ENCODE results near the gene ADAMTSL5.
"Not testable (repeated sequence)": the region's sequence is repeated elsewhere in the genome, so short reads cannot be mapped to it uniquely, and the experiment has no call there.

ADAMTSL5 gene

DNA sequence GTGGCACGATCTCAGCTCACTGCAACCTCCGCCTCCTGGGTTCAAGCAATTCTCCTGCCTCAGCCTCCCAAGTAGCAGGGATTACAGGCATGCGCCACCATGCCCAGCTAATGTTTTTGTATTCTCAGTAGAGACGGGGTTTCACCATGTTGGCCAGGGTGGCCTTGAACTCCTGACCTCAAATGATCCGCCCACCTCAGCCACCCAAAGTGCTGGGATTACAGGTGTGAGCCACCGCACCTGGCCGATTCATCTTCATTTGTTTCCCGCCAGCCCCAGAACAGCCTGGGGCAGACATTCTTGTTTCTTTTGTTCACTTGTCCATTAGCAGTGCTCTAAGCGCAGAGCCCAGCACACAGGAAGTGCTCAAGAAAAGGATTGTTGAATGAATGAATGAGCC lies 35.8 kb downstream of the ADAMTSL5 start:
- not testable (repeated sequence) for DNase-seq

DNA sequence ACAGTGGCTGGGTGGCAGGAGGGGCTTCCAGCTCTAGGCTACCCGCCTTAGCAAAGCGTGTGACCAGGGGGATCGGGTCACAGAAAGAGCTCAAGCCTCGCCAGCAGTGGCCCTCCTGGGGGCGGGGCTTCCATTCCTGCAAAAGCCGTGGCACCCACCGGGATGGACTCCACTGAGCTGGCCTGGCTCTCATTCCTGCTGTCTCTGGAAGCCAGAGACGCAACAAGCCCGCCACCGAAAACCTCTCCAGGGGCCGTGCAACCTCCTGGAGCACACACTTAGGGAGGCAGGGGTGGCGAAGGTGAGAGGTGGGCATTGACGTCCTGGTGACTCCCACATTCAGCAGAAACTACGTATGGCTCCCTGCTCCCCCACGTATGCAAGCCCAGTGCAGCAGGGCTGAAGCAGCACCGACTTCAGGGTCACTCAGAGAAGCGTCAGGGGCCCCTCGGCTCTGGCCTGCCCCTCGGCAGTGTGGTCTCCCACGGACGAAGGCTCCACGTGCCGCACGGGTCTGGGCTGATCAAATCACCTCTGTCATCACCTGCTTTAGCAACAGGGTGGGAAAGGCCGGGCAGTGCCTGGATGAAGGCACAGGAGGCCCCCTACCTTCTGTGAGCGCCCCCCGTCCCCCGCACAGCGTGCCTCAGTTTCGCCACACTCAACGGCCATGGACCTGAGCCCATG lies 36.9 kb downstream of the ADAMTSL5 start:
- DNase-seq = no peak

DNA sequence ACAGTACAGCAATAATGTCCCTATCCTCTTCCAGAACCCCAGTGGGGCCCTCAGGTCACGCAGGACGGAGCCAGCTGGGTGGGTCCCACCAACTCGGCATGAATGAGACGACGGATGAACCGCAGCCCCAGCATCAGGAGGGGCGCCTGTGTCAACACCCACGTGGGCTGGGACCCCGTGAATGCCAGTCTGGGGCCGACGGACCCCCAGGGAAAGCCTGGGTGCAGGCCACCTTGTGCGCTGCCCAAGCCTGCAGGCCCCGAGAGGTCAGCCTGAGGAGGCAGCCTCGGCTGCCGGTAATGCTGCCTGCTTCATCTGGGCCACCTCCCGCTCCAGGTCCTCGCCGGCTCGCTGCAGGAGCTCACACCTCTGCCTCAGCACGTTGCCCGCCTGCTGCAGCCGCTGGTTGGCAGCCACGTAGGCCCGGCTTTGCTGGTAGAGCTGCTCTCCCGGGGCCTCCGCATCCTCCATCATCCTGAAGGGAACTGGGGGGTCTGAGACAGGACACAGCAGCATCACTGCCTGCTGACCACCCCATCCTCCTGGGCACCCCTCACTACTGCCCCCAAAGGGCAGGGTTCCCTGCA lies 38.0 kb downstream of the ADAMTSL5 start:
- no peak for DNase-seq

DNA sequence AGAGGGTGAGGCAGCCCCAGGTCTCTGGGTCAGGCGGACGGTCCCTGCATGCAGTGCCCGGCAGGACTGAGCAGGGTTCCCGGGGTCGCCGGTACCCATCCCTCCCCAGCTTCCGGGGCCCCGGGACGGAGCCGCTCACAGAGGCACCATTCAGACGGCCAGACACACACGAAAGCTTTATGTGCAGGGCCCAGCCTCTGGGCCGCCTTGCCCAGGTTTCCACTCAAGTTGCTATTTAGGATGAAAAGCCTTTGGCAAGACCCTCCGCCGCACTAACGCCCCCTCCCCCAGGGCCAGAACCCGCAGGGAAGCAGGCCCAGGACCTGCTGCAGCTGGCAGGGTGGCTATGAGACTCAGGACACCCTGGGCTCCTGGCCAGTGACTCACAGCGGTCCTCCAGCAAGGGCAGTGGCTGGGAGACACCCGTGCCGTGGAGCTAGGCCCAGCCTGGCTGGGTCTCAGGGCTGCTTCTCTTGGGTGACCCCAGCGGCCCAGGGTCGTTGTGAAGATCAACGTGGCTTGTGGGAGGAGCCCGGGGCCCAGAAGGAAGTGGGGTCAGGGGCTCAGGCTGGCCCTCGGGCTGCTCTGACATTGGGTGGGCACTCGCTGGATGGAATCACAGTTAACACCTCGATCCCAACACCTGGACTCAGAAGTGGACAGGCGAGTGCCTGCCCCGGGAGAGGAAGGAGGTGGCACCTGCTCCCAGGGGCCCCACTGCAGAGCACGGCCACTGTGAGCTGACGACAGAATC lies 38.6 kb downstream of the ADAMTSL5 start:
- DNase-seq = no peak

DNA sequence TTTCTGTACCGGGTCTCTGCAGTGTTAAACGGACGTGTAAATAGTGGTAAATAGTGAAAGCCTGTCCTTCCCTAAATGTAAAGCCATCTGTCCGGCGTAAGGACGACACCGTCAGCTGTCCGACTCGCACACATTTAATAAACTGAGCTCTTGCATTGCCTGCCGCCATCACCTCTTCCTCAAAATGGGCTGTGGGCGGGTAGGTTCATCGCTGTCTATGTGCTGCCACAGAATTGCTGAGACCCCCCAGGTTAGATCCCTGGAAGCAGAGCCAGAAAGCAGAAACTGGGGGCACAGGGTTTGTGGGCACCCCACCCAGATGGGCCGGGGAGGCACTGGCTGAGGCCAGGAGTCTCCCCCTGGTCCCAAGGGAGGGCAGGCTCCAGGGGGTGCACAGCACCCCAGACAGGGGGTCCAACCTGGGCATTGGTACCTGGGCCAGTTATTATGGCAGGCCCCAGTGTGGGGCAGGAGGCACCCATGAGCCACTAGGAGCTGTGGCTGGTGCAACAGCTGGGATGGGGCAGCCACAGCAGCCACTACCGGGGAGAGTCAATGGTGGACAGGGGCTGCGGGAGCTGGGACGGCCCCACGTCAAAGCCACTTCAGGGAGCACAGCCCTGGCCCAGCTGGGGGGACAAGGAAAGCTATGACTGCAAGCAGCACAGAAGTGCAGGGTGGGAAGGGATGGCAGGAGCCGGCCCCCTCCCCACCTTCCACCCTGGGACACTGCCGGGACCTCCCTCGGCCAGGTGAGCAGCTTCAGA lies 39.6 kb downstream of the ADAMTSL5 start:
- no peak for DNase-seq

DNA sequence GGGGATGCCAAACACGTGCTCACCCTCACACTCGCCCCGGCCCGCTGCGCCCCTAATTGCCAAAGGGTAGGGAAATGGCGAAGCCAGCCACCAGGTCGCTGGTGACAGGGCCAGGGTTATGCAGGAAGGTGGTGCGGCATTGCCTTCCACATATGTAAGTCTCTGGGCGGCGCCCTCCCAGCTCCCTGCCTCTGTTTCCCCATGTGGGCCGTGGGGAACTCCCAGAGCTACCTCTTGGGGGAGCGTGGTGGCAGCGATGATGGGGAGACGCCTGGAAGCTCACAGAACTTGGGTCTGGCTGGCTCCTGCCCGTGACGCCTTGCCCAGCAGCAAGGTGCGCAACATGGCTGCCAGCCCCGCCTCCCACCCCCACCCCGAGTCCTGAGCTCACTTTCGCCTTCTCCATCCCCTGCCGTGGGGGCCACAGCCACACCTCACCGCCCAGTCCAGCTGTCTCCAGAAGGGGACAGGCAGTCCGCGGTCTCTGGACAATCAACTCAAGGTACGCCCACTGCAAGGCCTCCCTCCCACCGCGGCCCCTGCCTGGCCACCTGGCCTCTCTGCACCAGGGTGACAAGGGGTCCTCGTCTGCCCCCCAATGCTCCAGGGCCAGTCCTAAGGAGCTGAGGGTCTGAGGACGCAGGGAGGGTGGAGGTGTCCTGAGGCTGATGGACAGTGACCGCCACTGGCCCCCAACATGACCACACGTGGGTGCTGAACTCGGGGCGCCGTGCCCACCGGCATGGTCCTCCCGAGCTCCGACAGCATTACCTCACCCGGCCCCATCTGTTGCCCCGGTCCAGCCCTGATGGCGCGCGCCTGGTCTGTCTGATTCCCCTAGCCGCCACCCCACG lies 40.4 kb downstream of the ADAMTSL5 start:
- DNase-seq = no peak

DNA sequence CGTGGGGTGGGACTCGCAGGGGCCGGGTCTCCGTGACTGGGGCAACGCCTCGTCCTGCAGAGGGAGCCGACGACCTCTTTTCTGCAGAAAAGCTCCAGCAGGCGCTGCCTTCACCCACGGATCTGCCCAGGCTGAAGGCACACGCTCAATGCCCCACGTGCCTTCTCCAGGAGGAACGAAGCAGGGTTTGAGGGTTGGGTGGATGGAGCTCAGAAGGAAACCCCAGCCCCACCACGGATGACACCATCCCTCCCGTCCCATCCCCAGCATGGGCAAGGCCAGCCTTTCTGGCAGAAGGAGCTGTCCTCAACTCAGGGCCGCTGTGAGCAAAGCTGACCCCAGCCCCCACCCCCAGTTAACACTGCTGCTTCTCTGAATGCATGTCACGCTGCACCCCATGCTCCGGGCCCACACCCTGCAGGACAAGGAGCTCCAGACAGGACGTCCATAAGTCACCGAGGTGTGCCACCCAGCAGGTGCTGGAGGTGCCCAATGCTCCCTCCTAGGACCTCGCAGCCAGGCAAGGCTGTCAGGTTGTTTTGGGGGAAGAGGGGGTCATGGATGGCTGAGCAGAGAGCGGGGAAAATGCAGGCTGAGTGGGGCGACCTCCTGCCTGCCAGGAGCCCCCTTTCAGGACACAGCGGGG lies 41.2 kb downstream of the ADAMTSL5 start:
- peak; percentile 34 for DNase-seq

DNA sequence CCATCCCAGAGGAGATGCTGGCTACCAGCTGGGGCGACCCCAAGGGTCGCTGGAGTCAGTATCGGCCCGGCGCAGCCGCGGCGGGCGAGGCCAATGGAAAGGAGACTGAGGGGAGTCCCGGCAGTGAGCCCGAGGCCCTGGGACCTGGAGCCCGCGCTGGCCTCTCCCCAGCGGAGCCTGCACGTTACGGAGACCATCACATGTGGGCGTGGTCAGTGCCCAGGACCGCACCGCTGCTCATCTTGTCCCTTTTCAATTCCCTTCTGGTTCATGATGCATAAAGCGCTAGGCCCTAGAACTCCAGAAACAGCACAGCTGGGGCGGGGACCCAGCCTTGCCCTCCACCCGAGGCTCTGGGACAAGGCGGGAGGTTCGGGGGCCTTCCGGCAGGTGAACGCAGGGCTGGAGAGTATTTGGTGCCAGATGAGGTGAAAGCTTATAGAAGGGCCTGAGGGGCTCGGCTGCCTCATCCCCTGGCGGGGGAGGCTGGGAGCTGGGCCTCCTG lies 41.8 kb downstream of the ADAMTSL5 start:
- no peak for DNase-seq

DNA sequence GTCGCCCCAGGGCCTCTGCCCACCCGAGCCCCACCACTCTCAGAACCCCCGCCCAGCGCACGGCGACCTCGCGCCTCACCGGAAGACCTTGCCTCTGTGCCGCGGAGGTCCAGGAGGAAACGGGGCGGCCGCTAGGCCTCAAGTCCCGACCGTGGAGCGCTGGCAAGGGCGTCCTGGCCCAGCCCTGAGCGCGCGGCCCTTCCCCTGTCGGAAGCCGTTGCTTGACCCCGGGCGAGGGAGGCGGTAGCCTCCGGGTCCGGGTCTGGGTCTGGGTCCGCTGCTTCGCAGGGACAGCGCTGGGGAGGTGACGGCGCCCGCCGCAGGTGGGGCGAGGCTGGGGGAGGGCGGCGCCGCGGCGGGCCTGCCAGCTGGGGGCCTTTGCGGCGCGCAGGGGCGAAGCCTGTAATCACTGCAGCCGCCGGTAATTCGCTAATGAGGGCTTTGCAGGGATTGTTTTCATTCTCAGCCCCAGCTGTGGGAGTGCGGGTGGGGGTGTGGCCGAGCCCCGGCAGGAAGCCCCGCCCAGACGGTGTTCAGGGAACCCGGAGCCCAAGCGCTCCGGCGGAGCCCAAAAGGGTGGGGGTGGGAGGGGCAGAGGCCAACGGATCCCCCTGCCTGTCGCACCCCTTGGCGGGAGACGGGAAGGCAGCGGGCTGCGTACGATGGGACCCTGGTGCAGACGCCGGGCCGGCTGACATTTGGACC lies 42.4 kb downstream of the ADAMTSL5 start:
- peak; percentile 81 for DNase-seq

DNA sequence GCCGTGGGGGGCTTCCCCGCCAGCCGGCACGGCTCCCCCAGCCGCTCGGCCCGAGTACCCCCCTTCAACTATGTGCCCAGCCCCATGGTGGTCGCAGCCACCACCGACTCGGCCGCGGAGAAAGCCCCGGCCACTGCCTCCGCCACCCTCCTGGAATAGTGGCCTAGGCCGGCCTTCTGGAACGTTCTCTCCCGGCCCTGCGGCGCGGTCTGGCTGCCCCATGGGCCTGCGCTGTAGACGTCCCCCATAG lies 42.8 kb downstream of the ADAMTSL5 start:
- no peak for DNase-seq

DNA sequence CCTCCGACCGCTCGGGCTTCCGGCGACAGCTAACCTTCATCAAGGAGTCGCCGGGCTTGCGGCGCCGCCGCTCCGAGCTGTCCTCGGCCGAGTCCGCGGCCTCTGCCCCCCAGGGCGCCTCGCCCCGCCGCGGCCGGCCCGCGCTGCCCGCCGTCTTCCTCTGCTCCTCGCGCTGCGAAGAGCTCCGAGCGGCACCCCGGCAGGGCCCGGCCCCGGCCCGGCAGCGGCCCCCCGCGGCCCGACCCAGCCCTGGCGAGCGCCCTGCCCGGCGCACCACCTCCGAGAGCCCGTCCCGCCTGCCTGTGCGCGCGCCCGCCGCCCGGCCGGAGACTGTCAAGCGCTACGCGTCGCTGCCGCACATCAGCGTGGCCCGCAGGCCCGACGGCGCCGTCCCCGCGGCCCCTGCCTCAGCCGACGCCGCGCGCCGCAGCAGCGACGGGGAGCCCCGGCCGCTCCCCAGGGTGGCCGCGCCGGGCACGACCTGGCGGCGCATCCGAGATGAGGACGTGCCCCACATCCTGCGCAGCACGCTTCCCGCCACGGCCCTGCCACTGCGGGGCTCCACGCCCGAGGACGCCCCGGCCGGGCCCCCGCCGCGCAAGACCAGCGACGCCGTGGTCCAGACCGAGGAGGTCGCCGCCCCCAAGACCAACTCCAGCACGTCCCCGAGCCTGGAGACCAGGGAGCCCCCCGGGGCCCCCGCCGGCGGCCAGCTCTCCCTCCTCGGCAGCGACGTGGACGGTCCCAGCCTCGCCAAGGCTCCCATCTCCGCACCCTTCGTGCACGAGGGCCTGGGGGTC lies 43.4 kb downstream of the ADAMTSL5 start:
- DNase-seq = no peak

DNA sequence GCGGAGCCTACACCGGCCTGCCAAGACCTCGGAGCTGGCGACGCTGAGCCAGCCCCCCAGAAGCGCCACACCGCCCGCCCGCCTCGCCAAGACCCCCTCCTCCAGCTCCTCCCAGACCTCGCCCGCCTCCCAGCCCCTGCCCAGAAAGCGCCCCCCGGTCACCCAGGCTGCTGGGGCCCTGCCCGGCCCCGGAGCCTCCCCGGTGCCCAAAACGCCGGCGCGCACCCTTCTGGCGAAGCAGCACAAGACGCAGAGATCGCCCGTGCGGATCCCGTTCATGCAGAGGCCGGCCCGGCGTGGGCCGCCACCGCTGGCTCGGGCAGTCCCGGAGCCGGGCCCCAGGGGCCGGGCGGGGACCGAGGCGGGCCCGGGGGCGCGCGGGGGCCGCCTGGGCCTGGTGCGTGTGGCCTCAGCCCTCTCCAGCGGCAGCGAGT lies 44.0 kb downstream of the ADAMTSL5 start:
- DNase-seq = peak; percentile 46

DNA sequence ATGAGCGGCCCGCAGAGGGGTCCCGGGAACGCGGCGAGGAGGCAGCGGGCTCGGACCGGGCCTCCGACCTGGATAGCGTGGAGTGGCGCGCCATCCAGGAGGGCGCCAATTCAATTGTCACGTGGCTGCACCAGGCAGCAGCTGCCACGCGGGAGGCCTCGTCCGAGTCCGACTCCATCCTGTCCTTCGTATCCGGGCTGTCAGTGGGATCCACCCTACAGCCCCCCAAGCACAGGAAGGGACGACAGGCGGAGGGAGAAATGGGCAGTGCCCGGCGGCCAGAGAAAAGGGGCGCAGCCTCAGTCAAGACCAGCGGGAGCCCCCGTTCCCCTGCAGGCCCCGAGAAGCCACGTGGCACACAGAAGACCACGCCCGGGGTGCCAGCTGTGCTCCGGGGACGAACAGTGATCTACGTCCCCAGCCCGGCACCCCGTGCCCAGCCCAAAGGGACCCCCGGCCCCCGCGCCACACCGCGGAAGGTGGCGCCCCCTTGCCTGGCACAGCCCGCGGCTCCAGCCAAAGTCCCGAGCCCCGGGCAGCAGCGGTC lies 44.5 kb downstream of the ADAMTSL5 start:
- DNase-seq = no peak

DNA sequence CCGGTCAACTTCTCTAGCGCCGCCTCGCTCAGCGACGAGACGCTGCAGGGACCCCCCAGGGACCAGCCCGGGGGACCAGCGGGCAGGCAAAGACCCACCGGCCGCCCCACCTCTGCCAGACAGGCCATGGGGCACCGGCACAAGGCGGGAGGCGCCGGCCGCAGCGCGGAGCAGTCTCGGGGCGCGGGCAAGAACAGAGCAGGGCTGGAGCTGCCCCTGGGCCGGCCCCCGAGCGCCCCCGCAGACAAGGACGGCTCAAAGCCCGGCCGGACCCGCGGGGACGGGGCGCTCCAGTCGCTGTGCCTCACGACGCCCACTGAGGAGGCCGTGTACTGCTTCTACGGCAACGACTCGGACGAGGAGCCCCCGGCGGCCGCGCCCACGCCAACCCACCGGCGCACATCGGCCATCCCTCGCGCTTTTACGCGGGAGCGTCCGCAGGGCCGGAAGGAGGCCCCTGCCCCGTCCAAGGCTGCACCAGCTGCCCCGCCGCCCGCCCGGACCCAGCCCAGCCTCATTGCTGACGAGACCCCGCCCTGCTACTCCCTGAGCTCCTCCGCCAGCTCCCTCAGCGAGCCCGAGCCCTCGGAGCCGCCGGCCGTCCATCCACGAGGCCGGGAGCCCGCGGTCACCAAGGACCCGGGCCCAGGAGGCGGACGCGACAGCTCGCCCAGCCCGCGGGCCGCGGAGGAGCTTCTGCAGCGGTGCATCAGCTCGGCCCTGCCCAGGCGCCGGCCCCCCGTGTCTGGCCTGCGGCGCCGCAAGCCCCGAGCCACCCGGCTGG lies 45.1 kb downstream of the ADAMTSL5 start:
- no peak for DNase-seq

DNA sequence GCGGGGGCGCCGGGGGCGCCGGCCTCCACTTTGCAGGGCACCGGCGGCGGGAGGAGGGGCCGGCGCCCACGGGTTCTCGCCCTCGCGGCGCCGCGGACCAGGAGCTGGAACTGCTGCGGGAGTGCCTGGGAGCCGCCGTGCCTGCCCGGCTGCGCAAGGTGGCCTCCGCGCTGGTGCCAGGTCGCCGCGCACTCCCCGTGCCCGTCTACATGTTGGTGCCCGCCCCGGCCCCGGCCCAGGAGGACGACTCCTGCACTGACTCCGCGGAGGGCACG lies 45.7 kb downstream of the ADAMTSL5 start:
- DNase-seq = no peak

DNA sequence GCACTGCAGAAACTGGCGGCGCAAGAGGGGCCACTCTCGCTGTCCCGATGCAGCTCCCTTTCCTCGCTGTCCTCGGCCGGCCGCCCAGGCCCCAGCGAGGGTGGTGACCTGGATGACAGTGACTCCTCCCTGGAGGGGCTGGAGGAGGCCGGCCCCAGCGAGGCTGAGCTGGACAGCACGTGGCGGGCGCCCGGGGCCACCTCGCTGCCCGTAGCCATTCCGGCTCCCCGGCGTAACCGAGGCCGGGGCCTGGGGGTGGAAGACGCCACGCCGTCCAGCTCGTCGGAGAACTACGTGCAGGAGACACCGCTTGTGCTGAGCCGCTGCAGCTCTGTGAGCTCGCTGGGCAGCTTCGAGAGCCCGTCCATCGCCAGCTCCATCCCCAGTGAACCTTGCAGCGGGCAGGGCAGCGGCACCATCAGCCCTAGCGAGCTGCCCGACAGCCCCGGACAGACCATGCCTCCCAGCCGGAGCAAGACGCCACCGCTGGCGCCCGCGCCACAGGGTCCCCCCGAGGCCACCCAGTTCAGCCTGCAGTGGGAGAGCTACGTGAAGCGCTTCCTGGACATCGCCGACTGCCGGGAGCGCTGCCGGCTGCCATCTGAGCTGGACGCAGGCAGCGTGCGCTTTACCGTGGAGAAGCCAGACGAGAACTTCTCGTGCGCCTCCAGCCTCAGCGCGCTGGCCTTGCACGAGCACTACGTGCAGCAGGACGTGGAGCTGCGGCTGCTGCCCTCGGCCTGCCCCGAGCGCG lies 46.2 kb downstream of the ADAMTSL5 start:
- no peak for DNase-seq

DNA sequence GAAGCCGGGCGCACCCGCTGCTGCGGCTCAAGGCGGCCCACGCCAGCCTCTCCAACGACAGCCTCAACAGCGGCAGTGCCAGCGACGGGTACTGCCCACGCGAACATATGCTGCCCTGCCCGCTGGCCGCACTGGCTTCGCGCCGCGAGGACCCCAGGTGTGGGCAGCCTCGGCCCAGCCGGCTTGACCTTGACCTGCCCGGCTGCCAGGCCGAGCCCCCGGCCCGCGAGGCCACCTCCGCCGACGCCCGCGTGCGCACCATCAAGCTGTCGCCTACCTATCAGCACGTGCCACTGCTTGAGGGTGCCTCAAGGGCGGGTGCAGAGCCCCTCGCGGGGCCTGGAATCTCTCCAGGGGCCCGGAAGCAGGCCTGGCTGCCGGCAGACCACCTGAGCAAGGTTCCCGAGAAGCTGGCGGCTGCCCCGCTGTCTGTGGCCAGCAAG lies 46.8 kb downstream of the ADAMTSL5 start:
- DNase-seq = no peak

DNA sequence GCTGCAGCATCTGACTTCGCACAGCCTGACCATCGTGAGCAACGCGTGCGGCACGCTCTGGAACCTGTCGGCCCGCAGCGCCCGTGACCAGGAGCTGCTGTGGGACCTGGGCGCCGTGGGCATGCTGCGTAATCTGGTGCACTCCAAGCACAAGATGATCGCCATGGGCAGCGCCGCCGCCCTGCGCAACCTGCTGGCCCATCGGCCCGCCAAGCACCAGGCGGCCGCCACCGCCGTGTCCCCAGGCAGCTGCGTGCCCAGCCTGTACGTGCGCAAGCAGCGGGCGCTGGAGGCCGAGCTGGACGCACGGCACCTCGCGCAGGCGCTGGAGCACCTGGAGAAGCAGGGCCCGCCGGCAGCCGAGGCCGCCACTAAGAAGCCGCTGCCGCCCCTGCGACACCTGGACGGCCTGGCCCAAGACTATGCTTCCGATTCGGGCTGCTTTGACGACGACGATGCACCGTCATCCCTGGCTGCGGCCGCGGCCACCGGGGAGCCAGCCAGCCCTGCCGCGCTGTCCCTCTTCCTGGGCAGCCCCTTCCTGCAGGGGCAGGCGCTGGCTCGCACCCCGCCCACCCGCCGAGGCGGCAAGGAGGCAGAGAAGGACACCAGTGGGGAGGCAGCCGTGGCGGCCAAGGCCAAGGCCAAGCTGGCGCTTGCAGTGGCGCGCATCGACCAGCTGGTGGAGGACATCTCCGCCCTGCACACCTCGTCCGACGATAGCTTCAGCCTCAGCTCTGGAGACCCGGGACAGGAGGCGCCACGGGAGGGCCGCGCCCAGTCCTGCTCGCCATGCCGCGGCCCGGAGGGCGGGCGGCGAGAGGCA lies 47.4 kb downstream of the ADAMTSL5 start:
- DNase-seq = peak; percentile 46
